Prostate gland (tissue), 2 donors: Measurements from ENCODE around the gene RAB20. TPM values are rescaled to one million over a fixed set of nuclear protein-coding genes. Genes with fewer than 3 reads are reported as not detected.
"Not testable (repeated sequence)": the region's sequence is repeated elsewhere in the genome, so short reads cannot be mapped to it uniquely, and the experiment has no call there.

Source experiments
- DNase-seq: peaks from one replicate; pipeline ENCODE4 v3.0.0-alpha.2; 2019; ENCODE audit warnings: low spot score
- H3K27ac ChIP-seq, 2 donors: fragments of 200-600 bp; sonication (generic); 2 replicates each; pipeline ENCODE4 v1.5.1; 2017 to 2019
- H3K27me3 ChIP-seq: fragments of 200-600 bp; sonication (generic); replicated peaks from 2 replicates; pipeline ENCODE4 v1.5.1; 2019; ENCODE audit not compliant: insufficient read depth
- H3K36me3 ChIP-seq, 2 donors: fragments of 200-600 bp; sonication (generic); 1 replicate in 1 of 2; 2 replicates in 1 of 2; pipeline versions ENCODE4 v1.5.1 to v1.8.1; 2017 to 2019
- H3K4me1 ChIP-seq: fragments of 200-600 bp; sonication (generic); replicated peaks from 2 replicates; pipeline ENCODE4 v1.5.1; 2019
- H3K4me3 ChIP-seq, 2 donors: fragments of 200-600 bp; sonication (generic); 2 replicates each; pipeline ENCODE4 v1.5.1; 2017 to 2019
- H3K9me3 ChIP-seq: fragments of 200-600 bp; sonication (generic); 2 replicates; pipeline ENCODE4 v1.5.1; 2017
- CTCF ChIP-seq, 4 experiments: fragments of 200-600 bp in 2 of 4; fragments of 450-650 bp in 2 of 4; sonication (generic) in 2 of 4; IDR thresholded peaks; 1 replicate in 3 of 4; 2 replicates in 1 of 4; pipeline ENCODE4 v1.5.1; 2016 to 2019; ENCODE audit warnings: antibody characterized with exemption in 4 of 4, mild to moderate bottlenecking in 2 of 4, moderate library complexity in 2 of 4
- POLR2A ChIP-seq: fragments of 450-650 bp; IDR thresholded peaks from one replicate; pipeline ENCODE4 v1.6.1; 2016; ENCODE audit warnings: antibody characterized with exemption, mild to moderate bottlenecking
- POLR2AphosphoS5 ChIP-seq: sonication (generic); formaldehyde crosslinking; IDR thresholded peaks from one replicate; pipeline ENCODE4 v1.6.1; 2017; ENCODE audit warnings: antibody characterized with exemption
- WGBS: methylation state at CpG from one replicate; pipeline ENCODE4 v1.1.5; 2018; 5-methylcytosine and 5-hydroxymethylcytosine counted together
- intact Hi-C: fragments of 100-400 bp; cut with DNase I; formaldehyde crosslinking; loops from one replicate; pipeline ENCODE4 v1.14.2; 2022
- total RNA-seq, 2 donors: library from RNA; depleted of rRNA; stranded (reverse); fragments of >200 nt; gene quantifications; one replicate each; pipeline ENCODE4 v1.1.0, GENCODE V29; 2016

The RAB20 gene
- total RNA-seq, 2 donors from 2014 or later: 24.0 to 42.1 TPM

GRCh38 chr13:110536006-110536693 is 25.4 kb downstream of the RAB20 start:
- H3K27ac ChIP-seq: no peak overlapping the region
- WGBS: 81% methylated on average over 18 of the region's 18 CpGs

GRCh38 chr13:110535526-110535925 is 26.0 kb downstream of the RAB20 start:
- intact Hi-C loops: no loop called here
- no peaks in the 10 kb centered on the region for H3K27me3 ChIP-seq
- no peaks in the 10 kb centered on the region for H3K36me3 ChIP-seq
- DNase-seq: no peak
- H3K9me3 ChIP-seq: no peaks in the 10 kb centered on the region
- H3K4me1 ChIP-seq: no peaks in the 10 kb centered on the region
- H3K27ac ChIP-seq: no peak overlapping the region
- 95% methylated on average over 11 of the region's 11 CpGs for WGBS
- H3K4me3 ChIP-seq: no peak overlapping the region
- TF ChIP-seq POLR2A (no peak), CTCF (IDR thresholded peaks at IDR 0.05) (no peak), POLR2AphosphoS5 (no peak)

More at GRCh38 chr13:110536006-110536693, 25.4 kb downstream of the RAB20 start:
- TF ChIP-seq POLR2AphosphoS5: no peak
- TF ChIP-seq POLR2A: no peak
- no peak for TF ChIP-seq CTCF (IDR thresholded peaks at IDR 0.05)
- Histone ChIP-seq H3K9me3 (no peaks in the 10 kb centered on the region), H3K4me1 (no peaks in the 10 kb centered on the region), H3K4me3 (no peak overlapping the region), H3K27me3 (no peaks in the 10 kb centered on the region), H3K36me3 (no peaks in the 10 kb centered on the region)
- intact Hi-C loops: no loop called here
- no peak for DNase-seq

GRCh38 chr13:110533771-110534670 is 27.5 kb downstream of the RAB20 start:
- 88% methylated on average over 16 of the region's 16 CpGs for WGBS
- intact Hi-C loops: no loop called here

GRCh38 chr13:110532258-110532657 is 29.3 kb downstream of the RAB20 start:
- H3K27ac ChIP-seq, H3K4me3 ChIP-seq, intact Hi-C loops, DNase-seq, H3K27me3 ChIP-seq, H3K4me1 ChIP-seq, H3K9me3 ChIP-seq, H3K36me3 ChIP-seq: not testable (repeated sequence)
- 77% methylated on average over 2 of the region's 2 CpGs for WGBS

More at GRCh38 chr13:110533771-110534670, 27.5 kb downstream of the RAB20 start:
- no peaks in the 10 kb centered on the region for H3K9me3 ChIP-seq
- H3K4me1 ChIP-seq: no peaks in the 10 kb centered on the region
- H3K27me3 ChIP-seq: no peaks in the 10 kb centered on the region
- no peak for DNase-seq
- H3K36me3 ChIP-seq: no peaks in the 10 kb centered on the region
- no peak overlapping the region for H3K27ac ChIP-seq
- H3K4me3 ChIP-seq: no peak overlapping the region
- no peak for TF ChIP-seq POLR2AphosphoS5

GRCh38 chr13:110531671-110532083 is 29.8 kb downstream of the RAB20 start:
- Histone ChIP-seq H3K4me3 (no peak overlapping the region), H3K27ac (no peak overlapping the region), H3K27me3 (no peaks in the 10 kb centered on the region), H3K9me3 (no peaks in the 10 kb centered on the region), H3K36me3 (no peaks in the 10 kb centered on the region), H3K4me1 (no peaks in the 10 kb centered on the region)
- no peak for DNase-seq
- no peak for TF ChIP-seq POLR2A
- TF ChIP-seq CTCF (IDR thresholded peaks at IDR 0.05): no peak
- TF ChIP-seq POLR2AphosphoS5: no peak
- intact Hi-C loops: no loop called here
- 76% methylated on average over 9 of the region's 9 CpGs for WGBS
